WERI-Rb-1 (cell line): Measurements from ENCODE around the gene UGCG.
A peak's percentile ranks its signal among the peaks of the same experiment; 100 is the strongest.

ENCODE experiments used
- DNase-seq: peaks from one replicate; pipeline ENCODE4 v3.0.0-alpha.2; 2020
- H3K27ac ChIP-seq: fragments of 250-450 bp; sonication (Bioruptor Pico); 2 replicates; pipeline ENCODE4 v1.5.1; 2020; ENCODE audit warnings: mild to moderate bottlenecking, moderate library complexity
- H3K27me3 ChIP-seq: fragments of 250-450 bp; sonication (Bioruptor Pico); 2 replicates; pipeline ENCODE4 v1.5.1; 2021; ENCODE audit warnings: mild to moderate bottlenecking, low read depth, moderate library complexity; ENCODE audit not compliant: insufficient read depth, severe bottlenecking
- H3K36me3 ChIP-seq: fragments of 250-450 bp; sonication (Bioruptor Pico); 2 replicates; pipeline ENCODE4 v1.5.1; 2020; ENCODE audit warnings: mild to moderate bottlenecking, moderate library complexity
- H3K4me3 ChIP-seq: 2 replicates; pipeline ENCODE4 v1.5.1; 2011; ENCODE audit warnings: low read depth, mild to moderate bottlenecking, control low read depth, low read length
- H3K9me3 ChIP-seq: fragments of 250-450 bp; sonication (Bioruptor Pico); 2 replicates; pipeline ENCODE4 v1.5.1; 2021; ENCODE audit warnings: mild to moderate bottlenecking, moderate library complexity; ENCODE audit not compliant: severe bottlenecking
- TF ChIP-seq, protein P1 (sequence below): IDR thresholded peaks from 2 replicates; pipeline ENCODE4 v1.5.1; 2011; ENCODE audit warnings: low read depth, mild to moderate bottlenecking, control low read depth, inconsistent platforms, low read length

Gene UGCG

DNA sequence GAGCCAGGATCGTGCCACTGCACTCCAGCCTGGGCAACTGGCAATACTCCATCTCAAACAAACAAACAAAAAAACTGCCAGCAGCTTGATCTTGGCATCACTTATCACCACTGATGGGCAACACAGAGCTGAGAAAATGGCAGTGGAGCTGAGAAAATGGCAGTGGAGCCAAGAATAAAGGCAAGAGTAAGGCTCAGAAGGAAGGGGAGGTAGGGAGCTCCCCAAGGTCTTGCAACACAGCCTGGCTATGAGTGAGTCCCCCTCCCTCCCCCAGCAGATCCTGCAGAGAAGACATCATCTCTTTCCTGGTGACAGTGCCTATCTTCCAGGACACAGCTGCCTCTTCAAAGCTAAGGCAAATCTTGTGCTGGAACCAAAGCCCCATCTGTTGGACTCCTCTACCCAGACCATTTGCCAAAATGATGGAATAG is 70.3 kb downstream of the UGCG start:
- H3K27ac ChIP-seq, result peak overlapping the region; percentile 48
- peak; percentile 74 for DNase-seq
- no peaks in the 10 kb centered on the region for H3K27me3 ChIP-seq
- TF ChIP-seq, protein P1, sequence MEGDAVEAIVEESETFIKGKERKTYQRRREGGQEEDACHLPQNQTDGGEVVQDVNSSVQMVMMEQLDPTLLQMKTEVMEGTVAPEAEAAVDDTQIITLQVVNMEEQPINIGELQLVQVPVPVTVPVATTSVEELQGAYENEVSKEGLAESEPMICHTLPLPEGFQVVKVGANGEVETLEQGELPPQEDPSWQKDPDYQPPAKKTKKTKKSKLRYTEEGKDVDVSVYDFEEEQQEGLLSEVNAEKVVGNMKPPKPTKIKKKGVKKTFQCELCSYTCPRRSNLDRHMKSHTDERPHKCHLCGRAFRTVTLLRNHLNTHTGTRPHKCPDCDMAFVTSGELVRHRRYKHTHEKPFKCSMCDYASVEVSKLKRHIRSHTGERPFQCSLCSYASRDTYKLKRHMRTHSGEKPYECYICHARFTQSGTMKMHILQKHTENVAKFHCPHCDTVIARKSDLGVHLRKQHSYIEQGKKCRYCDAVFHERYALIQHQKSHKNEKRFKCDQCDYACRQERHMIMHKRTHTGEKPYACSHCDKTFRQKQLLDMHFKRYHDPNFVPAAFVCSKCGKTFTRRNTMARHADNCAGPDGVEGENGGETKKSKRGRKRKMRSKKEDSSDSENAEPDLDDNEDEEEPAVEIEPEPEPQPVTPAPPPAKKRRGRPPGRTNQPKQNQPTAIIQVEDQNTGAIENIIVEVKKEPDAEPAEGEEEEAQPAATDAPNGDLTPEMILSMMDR, result no peak
- no peaks in the 10 kb centered on the region for H3K9me3 ChIP-seq
- no peaks in the 10 kb centered on the region for H3K36me3 ChIP-seq
- no peak overlapping the region for H3K4me3 ChIP-seq

DNA sequence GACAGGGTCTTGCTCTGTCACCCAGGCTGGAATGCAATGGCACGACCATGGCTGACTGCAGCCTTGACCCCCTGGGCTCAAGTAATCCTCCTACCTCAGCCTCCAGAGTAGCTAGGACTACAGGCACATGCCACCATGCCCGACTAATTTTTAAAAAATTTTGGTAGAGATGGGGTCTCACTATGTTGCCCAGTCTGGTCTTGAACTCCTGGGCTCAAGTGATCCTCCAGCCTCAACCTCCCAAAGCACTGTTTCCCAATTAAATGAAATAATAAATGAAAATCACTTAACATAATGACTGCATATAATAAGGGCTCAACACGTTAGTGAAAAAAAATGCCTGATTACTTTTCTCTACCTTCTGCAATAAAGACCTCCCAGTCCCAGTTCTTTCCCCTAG is 71.0 kb downstream of the UGCG start:
- Histone ChIP-seq H3K27me3 (no peaks in the 10 kb centered on the region), H3K36me3 (no peaks in the 10 kb centered on the region), H3K9me3 (no peaks in the 10 kb centered on the region), H3K27ac (peak overlapping the region; percentile 48; the same call in 1 of the 2 replicates), H3K4me3 (no peak overlapping the region)
- DNase-seq, result no peak
- TF ChIP-seq, protein P1, result no peak

DNA sequence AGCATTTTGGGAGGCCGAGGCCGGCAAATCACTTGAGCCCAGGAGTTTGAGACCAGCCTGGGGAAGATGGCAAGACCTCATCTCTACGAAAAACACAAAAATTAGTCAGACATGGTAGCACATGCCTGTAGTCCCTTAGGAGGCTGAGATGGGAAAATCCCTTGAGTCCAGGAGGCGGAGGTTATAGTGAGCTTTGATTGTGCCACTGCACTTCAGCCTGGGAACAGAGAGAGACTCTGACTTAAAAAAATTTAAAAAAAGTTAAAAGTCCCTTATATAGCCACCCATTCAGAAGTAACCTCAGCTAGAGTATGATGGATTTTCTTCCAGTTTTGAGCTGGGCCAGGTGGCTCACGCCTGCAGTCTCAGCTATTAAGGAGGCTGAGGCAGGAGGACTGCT is 72.4 kb downstream of the UGCG start:
- Histone ChIP-seq H3K9me3 (peaks cover 3% of the 10 kb centered on the region), H3K36me3 (no peaks in the 10 kb centered on the region), H3K27ac (no peak overlapping the region), H3K4me3 (no peak overlapping the region), H3K27me3 (no peaks in the 10 kb centered on the region)
- TF ChIP-seq, protein P1, result no peak
- no peak for DNase-seq

DNA sequence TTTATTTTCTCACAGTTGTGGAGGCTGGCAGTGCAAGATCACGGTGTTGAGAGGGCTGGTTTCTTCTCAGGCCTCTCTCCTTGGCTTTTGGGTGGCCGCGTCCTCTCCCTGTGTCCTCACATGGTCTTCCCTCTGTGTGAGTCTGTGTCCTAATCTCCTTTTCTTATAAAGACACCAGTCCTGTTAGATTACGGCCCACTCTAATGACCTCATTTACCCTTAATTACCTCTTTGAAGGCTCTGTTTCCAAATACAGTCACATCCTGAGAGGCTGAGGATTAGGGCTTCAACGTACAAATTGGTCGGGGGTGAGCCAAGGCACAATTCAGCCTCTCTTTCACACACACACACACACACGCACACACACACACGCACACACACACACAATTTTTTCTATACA is 73.0 kb downstream of the UGCG start:
- Histone ChIP-seq H3K27ac (peak overlapping the region; percentile 20; the same call in 1 of the 2 replicates), H3K4me3 (no peak overlapping the region), H3K36me3 (no peaks in the 10 kb centered on the region), H3K27me3 (no peaks in the 10 kb centered on the region), H3K9me3 (peaks cover 3% of the 10 kb centered on the region)
- TF ChIP-seq, protein P1, result no peak
- DNase-seq, result peak; percentile 88

DNA sequence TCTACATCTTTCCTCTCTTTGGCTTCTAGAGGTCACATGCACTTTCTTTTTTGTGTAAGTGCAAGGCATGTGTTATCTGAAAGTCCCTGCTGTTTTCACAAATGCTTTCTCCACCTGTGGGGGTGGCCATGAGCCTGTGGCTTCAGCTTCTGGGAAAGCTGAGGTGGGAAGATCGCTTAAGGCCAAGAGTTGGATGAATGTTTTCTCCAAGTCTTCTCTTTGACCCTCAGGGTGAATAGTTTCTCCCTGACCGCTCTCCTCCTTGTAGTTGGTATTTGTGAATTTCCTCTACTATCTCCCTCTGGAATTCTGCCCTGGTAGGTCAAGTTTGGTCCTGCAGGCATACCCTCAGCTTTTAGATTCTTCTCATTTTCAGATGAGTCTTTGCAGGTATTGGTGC is 74.2 kb downstream of the UGCG start:
- DNase-seq, result no peak
- TF ChIP-seq, protein P1, result no peak
- no peaks in the 10 kb centered on the region for H3K36me3 ChIP-seq

DNA sequence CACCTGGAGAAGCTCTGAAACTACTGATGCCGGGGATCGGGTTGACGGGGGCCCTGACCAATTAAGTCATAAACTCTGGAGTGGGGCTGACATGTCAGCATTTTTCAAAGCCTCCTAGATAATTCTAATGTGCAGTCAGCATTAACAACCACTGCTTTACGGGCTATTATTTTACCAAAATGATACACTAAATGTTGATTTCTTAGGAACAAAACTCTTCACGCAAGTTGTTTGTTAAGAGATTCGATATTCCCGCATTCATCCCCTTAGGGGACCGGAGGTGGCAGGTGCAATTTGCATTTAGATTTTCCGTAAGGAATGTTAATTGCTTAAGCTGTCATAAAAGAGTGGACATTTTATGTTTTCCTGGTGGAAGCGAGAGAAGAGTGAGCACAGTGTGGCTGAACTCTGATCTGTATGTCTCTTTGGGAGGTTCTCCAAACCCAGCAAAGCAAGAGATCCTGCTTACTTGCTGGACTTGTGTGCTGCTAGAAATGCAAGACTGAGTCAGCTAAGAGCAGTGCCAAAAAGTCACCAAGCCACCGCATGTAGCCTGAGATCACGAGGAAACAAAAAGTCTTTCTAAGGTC is 77.6 kb downstream of the UGCG start:
- TF ChIP-seq, protein P1, result no peak
- H3K27ac ChIP-seq, result no peak overlapping the region
- DNase-seq, result no peak
- H3K4me3 ChIP-seq, result no peak overlapping the region
- no peaks in the 10 kb centered on the region for H3K36me3 ChIP-seq
- H3K9me3 ChIP-seq, result peaks cover 3% of the 10 kb centered on the region
- no peaks in the 10 kb centered on the region for H3K27me3 ChIP-seq

More for the DNA sequence above, 74.2 kb downstream of the UGCG start:
- Histone ChIP-seq H3K27ac (no peak overlapping the region), H3K4me3 (no peak overlapping the region), H3K9me3 (peaks cover 3% of the 10 kb centered on the region), H3K27me3 (no peaks in the 10 kb centered on the region)
